ENCODE data around the gene CMTM7.

CMTM7 gene

GRCh38 chr3:32355751-32356291 lies 35.8 kb upstream of the CMTM7 start:
- no peak overlapping the region for H3K4me3 ChIP-seq (ENCODE audit: low read depth, low read length)
- no peak for TF ChIP-seq CTCF (conservative IDR thresholded peaks at IDR 0.05; ENCODE audit: low read depth, low read length)
- no peak for DNase-seq (ENCODE audit: low read depth)

GRCh38 chr3:32359766-32360492 lies 31.7 kb upstream of the CMTM7 start:
- peak; percentile 50 for DNase-seq (ENCODE audit: low read depth)
- no peak for TF ChIP-seq CTCF (conservative IDR thresholded peaks at IDR 0.05; ENCODE audit: low read depth, low read length)
- no peak overlapping the region for H3K4me3 ChIP-seq (ENCODE audit: low read depth, low read length)

GRCh38 chr3:32360493-32360827 lies 31.2 kb upstream of the CMTM7 start:
- TF ChIP-seq CTCF (conservative IDR thresholded peaks at IDR 0.05; ENCODE audit: low read depth, low read length) = no peak
- no peak overlapping the region for H3K4me3 ChIP-seq (ENCODE audit: low read depth, low read length)
- no peak for DNase-seq (ENCODE audit: low read depth)

GRCh38 chr3:32366638-32367397 lies 24.8 kb upstream of the CMTM7 start:
- peak; percentile 18 for DNase-seq (ENCODE audit: low read depth)
- no peak overlapping the region for H3K4me3 ChIP-seq (ENCODE audit: low read depth, low read length)
- TF ChIP-seq CTCF (conservative IDR thresholded peaks at IDR 0.05; ENCODE audit: low read depth, low read length) = no peak

GRCh38 chr3:32367442-32367841 lies 24.2 kb upstream of the CMTM7 start:
- no peak overlapping the region for H3K4me3 ChIP-seq (ENCODE audit: low read depth, low read length)
- no peak for TF ChIP-seq CTCF (conservative IDR thresholded peaks at IDR 0.05; ENCODE audit: low read depth, low read length)
- no peak for DNase-seq (ENCODE audit: low read depth)

GRCh38 chr3:32371461-32372212 lies 20.0 kb upstream of the CMTM7 start:
- DNase-seq (ENCODE audit: low read depth) = no peak
- no peak for TF ChIP-seq CTCF (conservative IDR thresholded peaks at IDR 0.05; ENCODE audit: low read depth, low read length)

More at GRCh38 chr3:32371461-32372212, 20.0 kb upstream of the CMTM7 start:
- no peak overlapping the region for H3K4me3 ChIP-seq (ENCODE audit: low read depth, low read length)

Measured in choroid plexus epithelial cell (primary cell).